ENCODE results near the gene NT5C1B.

- TF ChIP-seq CTCF (IDR thresholded peaks at IDR 0.05; ENCODE audit: low read depth, low read length): no peak
- TF ChIP-seq POLR2A (IDR thresholded peaks at IDR 0.05; ENCODE audit: extremely low read depth, insufficient read length): no peak
- TF ChIP-seq MAX (IDR thresholded peaks at IDR 0.05; ENCODE audit: low read depth, low read length): no peak
- no peak for TF ChIP-seq MYC (IDR thresholded peaks at IDR 0.05; ENCODE audit: low read depth, low read length)
Measured at GRCh38 chr2:18514526-18515461, 74.6 kb downstream of the NT5C1B start.

All from NB4 (cell line).